ENCODE measurements around the gene TRUB1. TPM values are rescaled to one million over a fixed set of nuclear protein-coding genes. Genes with fewer than 3 reads are reported as not detected.

The TRUB1 gene
- total and polyA plus RNA-seq, 2 of the 4 experiments (the other 2 are of a cell fraction) = 9.1 to 17.9 TPM

DNA sequence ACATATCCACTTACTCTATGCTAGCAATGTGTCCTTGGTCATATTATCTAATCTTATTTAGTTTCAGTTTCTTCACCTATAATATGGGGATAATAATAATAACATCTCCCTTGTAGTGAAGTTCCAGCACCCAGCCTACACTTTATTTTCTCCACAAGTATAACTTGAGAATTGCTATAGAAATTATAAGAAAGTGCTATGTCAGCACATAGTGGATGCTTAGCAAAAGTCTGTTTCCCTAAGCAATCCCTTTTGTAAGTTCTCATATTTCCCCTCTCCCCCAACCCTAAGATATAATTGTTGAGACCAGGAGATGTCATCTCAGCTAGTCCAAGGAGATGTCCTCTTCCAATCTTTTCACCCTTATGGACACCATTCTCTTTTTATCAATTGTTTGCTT is 5.8 kb upstream of the TRUB1 start:
- in situ Hi-C loops (cut with MboI; ENCODE audit: low sequenced_read_pairs) = no loop called here
- Histone ChIP-seq H2AK9ac (replicated peaks; ENCODE audit: low read depth, low read length, poor library complexity) (no peak overlapping the region), H3K4me3 (ENCODE audit: insufficient read depth, low read depth, low read length) (no peak overlapping the region), H2AFZ (replicated peaks; ENCODE audit: low read length, poor library complexity) (no peak overlapping the region), H3K9ac (ENCODE audit: low read depth, low read length) (no peak overlapping the region), H2AK5ac (ENCODE audit: low read depth, low read length) (no peak overlapping the region), H3K4me1 (ENCODE audit: control insufficient read depth, insufficient read depth, low read length) (peaks cover 3% of the 10 kb centered on the region; the same call in 1 of the 2 replicates), H3K9me3 (ENCODE audit: control insufficient read depth, insufficient read depth, low read length) (no peaks in the 10 kb centered on the region), H4K5ac (ENCODE audit: low read depth, low read length) (no peak overlapping the region; the same call in 1 of the 2 replicates), H3K27ac (ENCODE audit: insufficient read depth, low read length) (no peak overlapping the region), H3K36me3 (ENCODE audit: control insufficient read depth, insufficient read depth, low read length) (no peaks in the 10 kb centered on the region), H2BK120ac (ENCODE audit: low read depth, low read length) (no peak overlapping the region), H4K91ac (ENCODE audit: insufficient read depth, low read depth, low read length) (no peak overlapping the region), H2BK5ac (ENCODE audit: low read depth, low read length, poor library complexity, severe bottlenecking) (no peak overlapping the region), H3K18ac (ENCODE audit: low read depth, low read length) (no peak overlapping the region), H3K14ac (replicated peaks; ENCODE audit: low read depth, low read length) (no peak overlapping the region), H2BK15ac (ENCODE audit: low read depth, low read length) (no peak overlapping the region), H4K8ac (ENCODE audit: low read depth in 2 of 2, low read length in 2 of 2) (no peak overlapping the region), H3K4me2 (ENCODE audit: low read depth, low read length) (no peak overlapping the region), H2BK20ac (ENCODE audit: low read depth, low read length) (no peak overlapping the region), H3K27me3 (ENCODE audit: control insufficient read depth, insufficient read depth, low read length) (no peaks in the 10 kb centered on the region), H3K79me1 (ENCODE audit: low read depth in 1 of 2, low read length in 2 of 2) (no peaks in the 10 kb centered on the region), H3K9me1 (ENCODE audit: insufficient read depth, low read length) (peaks cover 7% of the 10 kb centered on the region; the same call in 1 of the 2 replicates), H3K4ac (ENCODE audit: low read depth, low read length) (no peak overlapping the region), H4K20me1 (ENCODE audit: insufficient read depth, low read length) (no peaks in the 10 kb centered on the region), H3K23ac (ENCODE audit: low read depth, low read length) (no peak overlapping the region), H3K56ac (ENCODE audit: extremely low read depth, insufficient read depth, low read length) (no peak overlapping the region)
- dilution Hi-C loops (cut with HindIII; ENCODE audit: low sequenced_read_pairs, unreplicated experiment) = no loop called here
- CTCF ChIA-PET = no interaction called here
- ATAC-seq (ENCODE audit: low read depth) (no peak), DNase-seq (no peak)
- no peak for TF ChIP-seq POLR2A (IDR thresholded peaks at IDR 0.05; ENCODE audit: low read depth, low read length)
- peak; percentile 98 for TF ChIP-seq MAFK (IDR thresholded peaks at IDR 0.05; ENCODE audit: low read depth, low read length)
- BruUV-seq (replicated peaks) = no TSS peak
- POLR2A ChIA-PET (ENCODE audit: unreplicated experiment) = no interaction called here
- intact Hi-C loops (cut with micrococcal nuclease) = no loop called here
